GM18519 (cell line): Measurements from ENCODE around the gene LRFN2.

Experiments
- ATAC-seq: cut with Tn5 transposase; IDR thresholded peaks from one replicate; pipeline ENCODE4 v1.9.1; 2021; ENCODE audit warnings: mild to moderate bottlenecking, moderate library complexity; ENCODE audit not compliant: unreplicated experiment, low FRiP score

LRFN2 gene

GRCh38 chr6:40353197-40353966, 233.8 kb downstream of the LRFN2 start:
- ATAC-seq = no peak

- no peak for ATAC-seq
These were observed 234.5 kb downstream of the LRFN2 start for GRCh38 chr6:40352527-40353170.

GRCh38 chr6:40352006-40352405, 235.2 kb downstream of the LRFN2 start:
- no peak for ATAC-seq

DNA sequence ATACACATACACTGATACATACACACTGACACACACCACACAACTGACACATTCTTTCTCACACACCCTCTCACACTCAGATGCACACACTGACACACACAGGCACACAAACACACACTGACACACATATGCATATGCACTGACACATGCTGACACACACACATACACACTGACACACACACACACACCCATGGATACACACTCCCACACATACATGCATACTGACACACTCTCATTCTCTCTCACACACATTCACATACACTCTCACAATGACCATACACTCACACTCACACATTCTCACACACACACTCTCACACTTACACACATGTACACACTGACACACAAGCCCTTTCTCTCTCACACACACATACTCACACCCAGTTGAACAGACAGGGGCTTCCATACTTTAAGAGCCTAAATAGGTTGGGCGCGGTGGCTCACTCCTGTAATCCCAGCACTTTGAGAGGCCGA, 236.4 kb downstream of the LRFN2 start:
- no peak for ATAC-seq

DNA sequence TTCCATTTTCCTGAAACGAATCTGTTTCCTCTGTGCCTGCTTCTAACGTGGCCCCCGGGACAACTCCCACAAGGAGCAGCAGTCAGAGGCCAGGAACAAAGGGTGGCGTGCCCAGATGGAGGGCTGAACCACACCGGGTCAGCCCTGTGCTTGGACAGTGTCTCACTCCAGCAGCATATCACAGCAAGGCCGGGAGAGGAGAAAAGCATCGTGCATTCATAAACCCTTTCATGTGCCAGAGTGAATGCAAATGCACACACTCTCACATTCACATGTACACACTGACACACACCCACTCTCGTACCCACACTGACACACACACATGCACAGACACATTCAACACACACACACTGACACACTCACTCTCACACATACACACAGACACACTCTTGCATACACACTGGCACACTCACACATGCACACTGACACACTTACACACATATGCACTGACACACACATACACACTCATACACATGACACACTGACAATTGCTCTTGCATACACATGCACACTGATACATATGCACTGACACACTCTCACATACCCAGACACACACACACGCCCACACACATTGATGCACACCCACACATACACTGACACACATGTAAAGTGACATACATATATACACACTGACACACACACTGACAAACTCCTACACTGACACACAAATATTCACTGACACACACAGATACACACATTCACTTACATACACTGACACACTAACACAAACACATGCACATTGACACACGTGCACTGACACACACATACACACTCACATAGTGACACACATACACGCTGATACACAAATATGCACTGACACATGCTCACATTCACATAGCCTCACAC, 237.0 kb downstream of the LRFN2 start:
- no peak for ATAC-seq

GRCh38 chr6:40349123-40349900, 237.9 kb downstream of the LRFN2 start:
- ATAC-seq = no peak

DNA sequence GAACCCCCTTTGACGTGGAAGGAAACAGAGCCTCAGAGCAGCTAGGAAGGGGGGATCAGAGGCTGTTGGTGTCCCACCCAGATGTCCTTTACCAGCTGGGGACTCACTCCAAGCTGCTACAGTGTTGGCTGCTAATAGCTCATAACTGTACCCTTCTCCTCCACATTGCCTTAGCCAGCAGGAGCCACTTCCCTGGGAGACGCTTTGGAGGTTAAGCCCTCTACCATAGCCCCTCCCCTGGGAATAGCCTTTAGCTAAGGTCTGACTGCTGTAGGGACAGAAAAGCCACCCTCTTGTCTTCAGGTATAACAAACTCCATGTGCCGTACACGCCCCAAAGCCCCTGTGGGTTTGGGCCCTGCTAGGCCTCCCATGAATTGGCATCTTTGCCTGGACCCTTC, 238.6 kb downstream of the LRFN2 start:
- ATAC-seq = no peak

- no peak for ATAC-seq
These were observed 239.6 kb downstream of the LRFN2 start for GRCh38 chr6:40347571-40348011.

DNA sequence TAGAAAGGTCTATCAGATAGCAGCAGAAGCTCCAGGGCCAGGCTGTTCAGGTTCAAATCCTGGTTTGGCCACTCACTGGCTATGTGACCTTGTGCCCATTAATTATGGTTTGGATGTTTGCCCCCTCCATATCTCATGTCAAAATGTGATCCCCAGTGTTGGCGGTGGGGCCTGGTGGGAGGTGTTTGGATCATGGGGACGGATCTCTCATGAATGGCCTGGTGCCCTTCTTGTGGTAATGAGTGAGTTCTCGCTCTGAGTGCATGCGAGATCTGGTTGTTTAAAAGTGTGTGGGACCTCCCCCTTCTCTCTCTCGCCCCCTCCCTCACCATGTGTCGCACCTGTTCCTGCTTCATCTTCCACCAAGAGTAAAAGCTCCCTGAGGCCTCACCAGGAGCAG, 240.9 kb downstream of the LRFN2 start:
- no peak for ATAC-seq

DNA sequence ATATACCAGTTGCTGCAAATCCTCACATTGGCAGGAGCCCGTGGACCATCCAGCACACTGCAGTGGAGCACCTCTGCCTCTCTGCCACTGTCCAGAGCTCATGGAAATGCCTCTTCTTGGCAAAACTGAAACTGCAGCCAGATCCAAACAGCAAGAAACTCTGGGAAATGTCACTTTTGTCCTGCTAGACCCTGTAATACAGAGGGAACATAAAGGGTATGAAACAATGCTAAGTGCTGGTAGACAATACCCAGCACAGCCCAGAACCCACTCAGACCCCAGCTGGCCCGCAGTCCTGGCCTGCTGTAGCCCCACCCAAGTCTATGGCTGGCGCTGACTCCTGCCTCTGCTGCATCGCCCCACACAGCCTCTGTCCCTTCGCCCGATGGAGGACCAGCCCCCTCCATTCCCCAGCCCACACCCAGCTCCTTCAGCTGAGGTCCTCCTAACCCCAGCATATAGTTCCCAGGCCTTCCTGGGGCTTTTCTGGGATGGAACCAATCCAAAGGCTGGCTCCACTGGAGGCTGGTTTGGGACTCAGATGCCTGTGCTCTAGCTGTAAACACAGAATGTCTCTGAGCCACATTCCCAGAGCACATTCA, 242.5 kb downstream of the LRFN2 start:
- no peak for ATAC-seq

DNA sequence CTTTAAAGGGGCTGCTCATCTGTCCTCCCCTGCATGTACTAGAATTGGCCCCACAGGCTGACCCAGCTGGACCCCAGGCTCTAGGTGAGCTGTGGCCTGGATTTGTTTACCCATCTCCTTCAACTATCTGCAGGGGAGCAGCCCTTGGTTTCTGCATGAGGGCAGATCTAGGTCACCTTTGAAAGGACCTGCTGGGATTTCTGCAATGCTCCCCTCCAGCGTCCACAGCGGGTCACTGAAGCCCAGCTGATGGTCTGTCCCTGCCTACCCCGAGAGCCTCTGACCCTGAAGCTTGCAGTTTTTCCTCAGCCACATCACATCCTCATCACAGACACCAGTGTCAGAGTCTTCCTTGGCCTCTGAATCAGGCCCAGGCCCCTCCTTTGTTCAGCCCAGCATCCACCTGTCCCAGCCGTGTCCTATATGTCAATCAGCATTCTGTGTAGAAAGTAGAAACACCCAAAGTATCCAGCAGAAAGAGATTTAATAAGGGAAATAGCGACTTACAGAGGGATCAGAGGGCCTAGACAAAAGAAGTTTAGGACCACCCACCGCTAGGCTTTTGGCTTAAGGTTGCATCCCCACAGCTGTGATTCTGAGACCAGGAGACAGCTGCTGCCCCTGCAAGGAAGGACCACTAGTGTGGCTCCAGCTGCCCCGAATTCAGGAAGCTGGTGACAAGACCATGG, 243.1 kb downstream of the LRFN2 start:
- no peak for ATAC-seq

DNA sequence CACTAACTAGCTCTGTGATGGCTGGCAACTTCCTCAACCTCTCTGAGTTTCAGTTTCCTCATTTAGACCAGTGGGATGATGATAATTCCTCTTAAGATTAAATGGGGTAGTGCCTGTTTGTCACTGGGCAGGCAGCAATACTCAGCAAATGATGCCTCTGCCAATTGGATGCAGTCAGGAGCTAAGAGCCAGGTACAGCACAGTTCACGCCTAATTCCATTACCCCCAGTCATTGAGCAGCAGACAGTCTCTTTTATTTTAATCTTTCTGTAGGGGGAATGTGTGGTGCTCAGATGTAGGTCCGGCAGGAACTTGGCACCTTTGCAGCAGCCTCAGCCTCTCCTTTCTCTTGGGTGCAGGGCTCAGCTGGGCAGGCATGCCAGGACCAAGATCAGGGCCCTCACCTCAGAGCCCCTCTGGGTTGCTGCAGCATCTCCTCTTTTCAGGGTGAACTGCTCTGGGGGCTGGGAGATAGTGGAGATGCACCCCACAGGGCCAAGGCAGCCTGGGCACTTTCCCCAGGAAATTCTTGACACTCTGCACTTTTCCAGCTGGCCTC, 243.8 kb downstream of the LRFN2 start:
- ATAC-seq = no peak

GRCh38 chr6:40342723-40343122, 244.4 kb downstream of the LRFN2 start:
- no peak for ATAC-seq

- ATAC-seq = no peak
These were observed 245.4 kb downstream of the LRFN2 start for GRCh38 chr6:40341726-40342125.
